ENCODE data around the gene ANAPC7. TPM values are rescaled to one million over a fixed set of nuclear protein-coding genes. Genes with fewer than 3 reads are reported as not detected.
A peak's percentile ranks its signal among the peaks of the same experiment; 100 is the strongest.
"Not testable (repeated sequence)": the region's sequence is repeated elsewhere in the genome, so short reads cannot be mapped to it uniquely, and the experiment has no call there.

ANAPC7 gene, protein sequence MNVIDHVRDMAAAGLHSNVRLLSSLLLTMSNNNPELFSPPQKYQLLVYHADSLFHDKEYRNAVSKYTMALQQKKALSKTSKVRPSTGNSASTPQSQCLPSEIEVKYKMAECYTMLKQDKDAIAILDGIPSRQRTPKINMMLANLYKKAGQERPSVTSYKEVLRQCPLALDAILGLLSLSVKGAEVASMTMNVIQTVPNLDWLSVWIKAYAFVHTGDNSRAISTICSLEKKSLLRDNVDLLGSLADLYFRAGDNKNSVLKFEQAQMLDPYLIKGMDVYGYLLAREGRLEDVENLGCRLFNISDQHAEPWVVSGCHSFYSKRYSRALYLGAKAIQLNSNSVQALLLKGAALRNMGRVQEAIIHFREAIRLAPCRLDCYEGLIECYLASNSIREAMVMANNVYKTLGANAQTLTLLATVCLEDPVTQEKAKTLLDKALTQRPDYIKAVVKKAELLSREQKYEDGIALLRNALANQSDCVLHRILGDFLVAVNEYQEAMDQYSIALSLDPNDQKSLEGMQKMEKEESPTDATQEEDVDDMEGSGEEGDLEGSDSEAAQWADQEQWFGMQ
- polyA plus RNA-seq (ENCODE audit: insufficient read length in 3 of 3): 10 to 100 TPM; 67.1 to 69.7 (median 69.5) TPM

- peak; percentile 77 to 85 (median 82) for DNase-seq (ENCODE audit: low read depth in 3 of 3, low spot score in 2 of 3)
Measured at GRCh38 chr12:110403146-110403975, at the start of gene ANAPC7. Gene ANAPC7, minus strand, starts transcription at chr12:110403708. Its CDS starts 81 bp downstream, at chr12:110403627.

- DNase-seq (ENCODE audit: low read depth in 3 of 3, low spot score in 2 of 3): no peak
Measured at GRCh38 chr12:110451263-110451662, 47.8 kb upstream of the ANAPC7 start.

DNA sequence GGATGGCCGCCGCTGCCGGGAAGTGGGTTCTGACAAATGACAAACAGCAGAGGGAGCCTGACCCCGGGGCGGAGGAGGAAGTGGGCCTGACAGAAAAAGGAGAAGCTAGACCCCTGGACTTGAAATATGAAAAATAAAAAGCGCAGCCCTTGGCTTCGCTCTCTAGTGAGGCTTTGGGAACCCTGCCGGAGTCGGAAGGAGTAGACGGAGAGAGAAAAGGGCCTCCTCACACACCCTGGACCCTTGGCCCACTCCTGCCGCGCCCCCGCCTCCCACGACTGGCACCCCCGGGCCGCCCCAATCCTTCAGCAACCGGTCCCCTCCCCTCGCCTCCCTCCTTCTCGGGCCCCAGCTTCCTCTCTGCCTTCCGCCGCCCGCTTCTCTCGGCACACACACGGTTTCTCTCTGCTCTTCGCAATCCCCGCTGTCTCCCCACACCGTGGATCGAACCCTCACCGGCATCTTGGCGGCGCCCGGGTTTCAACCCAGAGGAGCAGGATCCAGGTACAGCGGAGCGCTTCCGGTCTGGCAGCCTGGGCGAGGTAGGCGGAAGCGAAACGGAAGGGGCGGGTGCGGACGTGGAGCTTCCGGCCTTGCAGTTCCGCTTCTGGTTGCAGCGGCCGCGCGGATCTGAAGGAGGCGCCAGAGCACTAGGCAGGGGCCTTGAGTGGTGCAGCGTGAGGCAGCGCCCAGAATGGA is 46.4 kb upstream of the ANAPC7 start, which contains the start of gene ARPC3:
Gene ARPC3 (minus strand): TSS at position 539 of the 699 bp plus-strand sequence. CDS start 77 bp downstream, at position 462.
- DNase-seq (ENCODE audit: low read depth in 3 of 3, low spot score in 2 of 3): peak; percentile 69 to 92 (median 86)

- no peak for DNase-seq (ENCODE audit: low read depth in 3 of 3, low spot score in 2 of 3)
Measured at GRCh38 chr12:110444455-110444854, 40.9 kb upstream of the ANAPC7 start.

- no peak for DNase-seq (ENCODE audit: low read depth in 3 of 3, low spot score in 2 of 3)
Measured at GRCh38 chr12:110436231-110436630, 32.7 kb upstream of the ANAPC7 start.

- DNase-seq (ENCODE audit: low read depth in 3 of 3, low spot score in 2 of 3): no peak
Measured at GRCh38 chr12:110431957-110432587, 28.6 kb upstream of the ANAPC7 start.

DNA sequence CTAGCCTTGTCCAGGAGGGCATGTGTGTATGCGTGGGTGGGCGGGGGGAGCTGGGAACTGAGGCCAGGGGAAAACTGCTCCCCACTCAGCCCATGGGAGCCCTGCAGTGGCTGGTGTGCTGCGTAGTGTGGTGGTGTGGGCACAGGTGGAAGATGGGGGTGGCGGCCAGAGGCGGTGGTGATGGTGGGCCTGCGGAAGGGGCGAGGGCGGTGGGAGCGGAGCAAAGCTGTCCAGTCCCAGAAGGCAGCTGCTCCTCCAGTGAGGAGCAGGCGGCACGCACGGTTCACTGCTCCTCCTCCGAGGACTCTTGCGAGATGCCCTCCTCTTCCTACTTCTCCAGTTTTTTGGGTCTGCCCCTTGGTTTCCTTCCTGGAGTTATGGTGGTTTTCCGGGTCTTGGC is 26.2 kb upstream of the ANAPC7 start:
- DNase-seq (ENCODE audit: low read depth in 3 of 3, low spot score in 2 of 3): not testable (repeated sequence)

GRCh38 chr12:110426406-110426805 is 22.9 kb upstream of the ANAPC7 start:
- DNase-seq (ENCODE audit: low read depth in 3 of 3, low spot score in 2 of 3): no peak

DNA sequence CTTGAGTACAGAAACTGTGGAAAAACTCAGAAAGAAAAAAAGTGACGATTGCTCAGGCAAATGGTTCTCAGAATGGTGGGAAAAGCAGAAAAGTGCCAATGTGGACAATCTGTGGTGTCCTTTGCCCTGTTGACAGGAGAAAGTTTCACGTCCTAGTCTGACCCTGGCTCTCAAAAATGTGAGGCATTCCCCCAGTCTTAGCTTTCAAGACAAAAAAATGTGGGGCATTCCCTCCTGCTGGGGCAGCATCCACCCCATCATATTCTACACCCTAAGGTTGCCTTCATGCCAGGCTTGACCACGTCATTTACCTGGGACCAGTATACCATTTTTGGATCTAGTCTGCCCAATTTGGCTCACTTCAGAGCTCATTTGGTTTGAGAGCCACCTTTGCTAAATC is 20.7 kb upstream of the ANAPC7 start:
- no peak for DNase-seq (ENCODE audit: low read depth in 3 of 3, low spot score in 2 of 3)

- DNase-seq (ENCODE audit: low read depth in 3 of 3, low spot score in 2 of 3): no peak
Measured at GRCh38 chr12:110421701-110422100, 18.2 kb upstream of the ANAPC7 start.

DNA sequence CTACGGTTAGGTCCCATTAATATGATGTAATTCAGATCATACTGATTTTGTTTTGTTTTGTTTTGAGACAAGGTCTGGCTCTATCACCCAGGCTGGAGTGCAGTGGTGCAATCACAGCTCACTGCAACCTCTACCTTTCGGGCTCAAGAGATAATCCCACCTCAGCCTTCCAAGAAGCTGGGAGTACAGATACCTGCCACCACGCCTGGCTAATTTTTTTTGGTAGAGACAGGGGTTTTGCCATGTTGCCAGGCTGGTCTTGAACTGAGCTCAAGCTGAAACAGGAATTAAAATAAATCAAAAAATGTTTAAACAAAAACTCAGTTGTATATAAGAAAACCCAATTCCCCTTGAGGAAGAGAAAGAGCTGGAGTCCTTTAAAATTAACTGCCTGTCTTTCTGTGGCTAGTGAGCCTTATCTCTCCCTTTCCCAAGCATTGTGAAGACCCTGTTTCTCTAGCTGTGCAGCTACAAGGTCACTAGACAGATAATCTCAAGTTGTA is 17.7 kb upstream of the ANAPC7 start:
- DNase-seq (ENCODE audit: low read depth in 3 of 3, low spot score in 2 of 3): no peak

GRCh38 chr12:110420644-110421043 is 17.1 kb upstream of the ANAPC7 start:
- not testable (repeated sequence) for DNase-seq (ENCODE audit: low read depth in 3 of 3, low spot score in 2 of 3)

DNA sequence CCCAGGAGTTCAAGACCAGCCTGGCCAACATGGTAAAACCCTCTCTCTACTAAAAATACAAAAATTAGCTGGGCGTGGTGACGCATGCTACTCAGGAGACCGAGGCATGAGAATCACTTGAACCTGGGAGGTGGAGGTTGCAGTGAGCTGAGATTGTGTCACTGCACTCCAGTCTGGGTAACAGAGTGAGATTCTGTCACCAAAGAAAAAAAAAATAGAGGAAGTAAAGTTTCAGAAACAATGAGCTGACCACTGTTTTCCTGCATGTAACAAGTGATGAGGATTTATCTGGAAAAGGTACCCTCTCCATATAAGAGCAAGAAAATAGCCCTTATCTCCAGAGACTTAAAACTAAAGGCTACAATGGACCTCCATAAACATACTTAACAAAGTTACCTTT is 13.6 kb upstream of the ANAPC7 start:
- DNase-seq (ENCODE audit: low read depth in 3 of 3, low spot score in 2 of 3): not testable (repeated sequence)

DNA sequence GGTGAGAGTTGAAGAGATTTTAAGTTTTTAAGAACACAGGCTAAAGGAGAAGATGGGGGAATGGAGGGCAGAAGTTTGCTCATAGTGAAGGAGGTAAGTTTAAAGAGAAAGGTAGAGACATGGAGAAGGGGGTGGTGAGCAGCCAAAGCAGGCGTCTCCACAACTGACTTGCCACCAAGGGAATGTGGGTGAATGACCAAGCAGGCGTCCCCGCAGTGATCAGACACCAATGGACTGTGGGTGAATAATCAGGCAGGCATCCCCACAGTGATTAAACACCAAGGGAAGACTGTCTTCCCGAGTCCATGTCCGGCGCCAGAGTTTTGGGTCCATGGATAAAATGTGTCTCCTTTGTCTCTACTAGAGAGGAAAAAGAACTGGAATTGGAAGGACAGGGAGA is 6.6 kb upstream of the ANAPC7 start:
- DNase-seq (ENCODE audit: low read depth in 3 of 3, low spot score in 2 of 3): not testable (repeated sequence)

DNA sequence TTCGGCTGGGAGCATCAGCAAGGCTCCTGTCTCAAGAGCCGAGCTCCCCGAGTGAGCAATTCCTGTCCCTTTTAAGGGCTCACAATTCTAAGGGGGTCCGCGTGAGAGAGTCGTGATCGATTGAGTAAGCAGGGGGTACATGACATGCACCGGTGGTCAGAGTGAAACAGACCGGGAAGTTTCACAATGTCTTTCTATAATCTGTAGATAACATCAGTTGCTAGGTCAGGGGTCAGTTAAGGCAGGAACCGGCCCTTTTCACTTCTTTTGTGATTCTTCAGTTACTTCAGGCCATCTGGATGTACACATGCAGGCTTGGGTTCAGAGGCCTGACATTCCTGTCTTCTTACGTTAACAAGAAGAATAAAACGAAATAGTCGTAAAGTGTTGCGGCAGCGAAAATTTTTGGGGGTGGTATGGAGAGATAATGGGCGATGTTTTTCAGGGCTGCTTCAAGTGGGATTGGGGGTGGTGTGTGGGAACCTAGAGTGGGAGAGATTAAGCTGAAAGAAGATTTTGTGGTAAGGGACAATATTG is 1.7 kb upstream of the ANAPC7 start:
- DNase-seq (ENCODE audit: low read depth in 3 of 3, low spot score in 2 of 3): not testable (repeated sequence)

GRCh38 chr12:110403976-110404682 is 621 bp upstream of the ANAPC7 start:
- peak in 2 of 3 donors; percentile 52 to 75 for DNase-seq (ENCODE audit: low read depth in 3 of 3, low spot score in 2 of 3)

DNA sequence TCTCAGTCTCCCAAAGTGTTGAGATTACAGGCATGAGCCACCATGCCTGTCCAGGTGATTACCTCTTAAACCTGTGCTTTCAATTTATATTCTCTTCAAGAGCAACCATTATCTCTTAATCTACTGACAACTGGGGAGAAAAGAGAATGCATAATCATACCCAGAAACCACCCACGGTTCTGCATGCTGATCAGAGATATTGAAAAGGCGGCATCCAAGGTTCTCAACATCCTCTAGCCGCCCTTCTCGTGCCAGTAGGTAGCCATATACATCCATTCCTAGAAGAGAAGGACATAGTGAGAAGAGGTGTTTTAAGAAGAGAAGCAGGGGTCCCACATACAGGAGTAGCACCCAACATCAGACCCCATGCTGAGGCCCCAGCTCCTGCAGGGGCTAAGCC is 20.8 kb downstream of the ANAPC7 start:
- DNase-seq (ENCODE audit: low read depth in 3 of 3, low spot score in 2 of 3): no peak

GRCh38 chr12:110379631-110380030 is 23.9 kb downstream of the ANAPC7 start:
- DNase-seq (ENCODE audit: low read depth in 3 of 3, low spot score in 2 of 3): no peak

DNA sequence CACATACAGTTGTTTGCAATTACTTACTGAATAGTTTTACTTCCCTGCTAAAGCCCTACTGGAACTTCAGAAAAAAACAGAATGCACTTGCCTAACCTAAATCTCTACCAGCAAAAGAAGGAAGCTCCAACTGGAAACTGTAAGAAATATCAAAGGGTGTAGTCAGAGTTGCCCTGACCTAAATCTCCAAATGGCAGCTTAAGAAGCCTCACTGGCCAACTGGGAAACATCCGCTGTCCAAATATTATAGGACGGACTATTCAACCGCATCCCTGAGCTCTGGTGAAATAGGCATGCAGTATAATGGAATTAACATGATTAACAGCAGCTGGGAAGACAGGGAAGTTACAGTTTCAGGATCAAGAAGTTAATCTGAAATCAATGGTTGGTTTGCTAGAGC is 24.3 kb downstream of the ANAPC7 start:
- no peak for DNase-seq (ENCODE audit: low read depth in 3 of 3, low spot score in 2 of 3)
